CD4-positive, alpha-beta T cell treated with Interleukin-6 for 4 hours (primary cell): Measurements from ENCODE around the gene EDEM1.
"Not testable (repeated sequence)": the region's sequence is repeated elsewhere in the genome, so short reads cannot be mapped to it uniquely, and the experiment has no call there.

ENCODE experiments used
- DNase-seq: peaks from one replicate; pipeline ENCODE4 v3.0.0-alpha.2; 2020; ENCODE audit warnings: mixed read lengths

The EDEM1 gene

DNA sequence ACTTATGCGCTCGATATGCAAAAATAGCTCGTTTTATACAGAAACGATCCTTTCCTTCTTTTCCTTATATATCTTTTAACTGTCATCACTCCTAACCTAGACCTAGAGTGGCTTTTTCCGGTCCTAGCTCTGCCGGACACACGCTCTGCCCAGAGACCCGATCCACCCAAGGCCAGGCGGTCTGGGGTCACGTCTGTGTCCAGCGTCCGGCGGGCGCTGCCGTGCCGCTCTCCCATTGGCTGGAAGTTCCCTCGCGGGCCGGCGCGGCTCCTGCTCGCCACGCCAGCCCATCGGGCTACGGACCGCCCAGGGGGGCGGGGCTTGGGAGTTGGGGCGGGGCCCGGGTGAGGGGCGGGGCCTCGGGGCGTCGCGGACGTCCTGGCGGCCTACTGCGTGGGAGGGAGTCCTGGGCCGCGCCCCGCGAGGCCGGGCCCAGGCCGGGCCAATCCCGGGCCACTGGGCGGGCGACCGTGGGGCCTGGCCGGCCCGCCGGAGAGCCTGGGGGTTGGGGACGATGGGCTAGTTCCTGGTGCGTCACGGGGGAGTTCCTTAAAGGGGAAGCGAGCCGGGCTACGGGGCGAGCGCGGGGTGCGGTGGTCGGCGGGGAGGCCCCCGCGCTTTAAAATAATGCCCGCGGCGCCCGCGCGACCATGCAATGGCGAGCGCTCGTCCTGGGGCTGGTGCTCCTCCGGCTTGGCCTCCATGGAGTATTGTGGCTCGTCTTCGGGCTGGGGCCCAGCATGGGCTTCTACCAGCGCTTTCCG is at the start of gene EDEM1:
EDEM1 (plus strand) TSS at position 552 of the 764 bp plus-strand sequence; CDS start at position 651, 99 bp downstream.
- peak; percentile 91 for DNase-seq

DNA sequence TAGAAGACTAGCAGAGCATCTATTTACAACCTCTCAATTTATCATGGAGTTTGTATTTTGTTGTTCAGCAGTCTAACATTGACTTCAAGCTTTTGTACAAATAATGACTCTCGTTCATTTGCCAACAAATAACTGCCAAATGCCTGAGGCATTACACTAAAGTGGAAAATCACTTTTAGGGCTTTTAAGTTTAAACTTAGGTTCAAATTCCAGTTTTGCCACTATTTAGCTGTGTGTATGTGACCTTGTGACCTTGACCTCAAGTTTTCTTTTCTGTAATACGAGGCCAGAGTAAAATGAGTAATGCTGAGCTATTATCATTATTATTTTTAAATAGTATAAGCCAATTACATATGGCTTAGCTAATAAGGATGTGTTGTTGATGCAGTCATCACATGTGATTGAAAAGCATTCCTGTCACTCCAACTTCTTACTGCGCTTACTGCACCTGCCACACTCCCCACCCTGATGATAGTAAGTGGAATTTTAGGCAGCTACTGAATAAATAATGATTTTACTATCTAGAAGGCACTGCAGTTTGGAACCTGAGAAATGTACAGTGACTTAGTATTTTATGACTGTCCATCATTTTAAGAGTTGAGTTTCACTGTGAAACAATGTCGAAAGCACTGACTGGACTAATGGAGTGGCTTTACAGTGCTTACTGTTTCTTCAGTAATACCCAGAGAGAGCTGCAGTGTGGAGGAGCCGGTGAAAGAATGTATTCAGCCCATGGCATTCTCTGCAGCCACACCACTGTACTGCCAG is 49.1 kb upstream of the EDEM1 start:
- DNase-seq = no peak

DNA sequence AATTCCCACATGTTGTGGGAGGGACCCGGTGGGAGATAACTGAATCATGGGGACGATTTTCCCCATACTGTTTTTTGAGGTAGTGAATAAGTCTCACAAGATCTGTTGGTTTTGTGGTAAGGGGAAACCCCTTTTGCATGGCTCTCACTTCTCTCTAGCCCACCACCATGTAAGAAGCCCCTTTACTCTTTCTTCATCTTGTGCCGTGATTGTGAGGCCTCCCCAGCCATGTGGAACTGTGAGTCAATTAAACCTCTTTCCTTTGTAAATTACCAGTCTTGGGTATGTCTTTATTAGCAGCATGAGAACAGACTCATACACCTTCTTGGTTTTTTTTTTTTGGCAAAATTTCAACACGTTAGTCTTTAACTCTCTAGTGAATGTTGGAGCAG is 47.3 kb upstream of the EDEM1 start:
- no peak for DNase-seq

DNA sequence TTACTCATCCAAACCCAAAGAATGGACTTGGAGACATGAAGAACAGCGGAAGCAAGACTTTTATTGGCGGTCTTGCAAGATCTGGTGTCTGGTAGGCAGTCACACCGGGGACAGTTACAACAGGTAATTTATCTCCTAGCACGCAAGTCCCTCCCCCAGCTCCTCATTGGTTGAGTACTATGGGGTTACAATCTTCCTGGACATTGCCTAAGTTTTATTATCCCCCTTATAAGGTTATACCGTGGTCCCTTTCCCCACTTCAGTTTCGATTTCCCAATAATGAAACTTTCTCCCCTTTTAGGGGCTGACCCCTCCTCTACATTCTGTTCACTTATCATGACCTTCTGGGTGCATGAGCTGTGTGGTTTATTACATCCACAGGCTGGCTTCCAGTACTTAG is 46.7 kb upstream of the EDEM1 start:
- DNase-seq = no peak

DNA sequence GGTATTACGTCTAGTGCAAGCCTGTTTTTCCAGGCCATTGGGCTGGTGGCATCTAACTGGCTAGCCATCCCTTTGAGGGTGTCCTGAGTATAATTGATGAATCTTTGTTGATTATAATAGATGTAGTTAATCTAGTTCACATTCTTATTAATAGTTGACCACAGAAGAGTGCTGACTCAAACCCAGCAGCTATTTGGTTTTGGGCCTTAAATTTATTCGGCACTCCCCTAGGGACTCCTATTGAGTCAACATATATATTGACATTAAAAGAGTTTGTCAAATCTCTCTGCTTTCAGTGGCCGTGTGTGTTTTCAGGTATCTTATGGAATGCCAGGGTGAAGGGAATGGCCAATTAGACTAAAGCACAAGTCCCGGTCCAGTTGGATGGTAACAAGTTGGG is 45.7 kb upstream of the EDEM1 start:
- DNase-seq = no peak

DNA sequence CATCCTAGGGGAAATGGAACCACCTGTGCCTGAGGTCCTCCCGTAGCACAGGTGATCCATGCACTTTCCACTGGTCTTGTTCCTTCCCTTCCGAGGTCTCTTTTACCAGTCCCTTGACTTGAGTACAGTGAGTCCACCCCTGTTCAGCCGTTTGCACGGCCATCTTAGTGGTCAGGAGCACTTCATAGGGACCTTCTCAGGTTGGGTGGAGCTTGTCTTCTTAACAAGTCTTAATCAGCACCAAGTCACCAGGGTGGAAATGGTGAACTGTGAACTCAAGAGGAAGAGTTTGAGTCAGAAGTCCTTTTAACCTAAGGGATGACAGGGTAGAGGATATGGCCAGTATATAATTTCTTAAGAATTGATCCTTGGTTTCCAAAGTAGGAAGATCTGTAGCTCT is 44.0 kb upstream of the EDEM1 start:
- DNase-seq = no peak

DNA sequence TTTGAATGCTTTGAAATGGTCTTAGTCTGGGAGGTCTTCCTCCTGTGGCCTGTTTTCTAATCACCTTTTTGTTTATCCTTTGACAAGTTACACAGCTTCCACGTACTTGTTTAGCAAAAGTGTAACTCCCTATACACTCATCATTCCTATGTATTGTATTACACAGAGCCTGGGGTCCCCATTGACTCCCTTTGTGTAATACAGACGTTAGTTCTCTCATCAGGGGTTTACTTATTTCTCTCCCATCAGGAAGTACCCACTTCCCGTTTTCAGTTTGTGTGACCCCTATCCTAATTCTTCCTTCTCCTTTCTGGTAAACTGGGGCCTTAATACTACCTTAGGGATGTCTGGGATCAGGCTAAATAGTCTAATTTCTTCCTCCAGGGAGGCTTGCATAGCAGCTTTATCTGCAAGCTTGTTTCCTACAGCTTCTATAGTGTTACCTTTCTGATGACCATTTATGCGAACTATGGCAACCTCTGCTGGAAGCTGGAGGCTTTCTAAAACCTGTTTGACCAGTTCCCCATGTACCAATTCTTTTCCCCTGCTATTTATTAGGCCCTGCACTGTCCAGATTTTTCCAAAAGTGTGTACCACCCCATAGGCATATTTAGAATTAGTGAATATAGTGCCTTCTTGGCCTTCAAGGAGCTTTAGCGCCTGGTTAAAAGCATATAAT is 43.1 kb upstream of the EDEM1 start:
- DNase-seq = no peak

DNA sequence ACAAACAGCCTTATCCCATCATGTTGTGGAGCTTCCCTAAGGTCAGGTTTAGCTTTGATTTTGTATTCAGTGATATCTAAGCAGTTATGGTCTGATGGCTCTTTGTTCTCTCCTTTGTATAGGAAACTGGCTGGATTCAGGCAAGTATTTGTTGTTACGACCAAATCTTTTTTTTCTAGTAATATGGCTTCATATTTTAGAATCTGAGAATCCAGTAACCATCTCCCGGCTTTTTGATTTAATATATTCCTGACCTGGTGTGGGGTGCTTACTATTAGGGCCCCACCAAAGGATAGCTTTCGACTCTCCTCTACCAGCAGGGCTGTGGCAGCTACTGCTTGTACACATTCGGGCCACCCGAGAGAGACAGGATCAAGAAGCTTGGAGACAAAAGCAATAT is 42.4 kb upstream of the EDEM1 start:
- no peak for DNase-seq

DNA sequence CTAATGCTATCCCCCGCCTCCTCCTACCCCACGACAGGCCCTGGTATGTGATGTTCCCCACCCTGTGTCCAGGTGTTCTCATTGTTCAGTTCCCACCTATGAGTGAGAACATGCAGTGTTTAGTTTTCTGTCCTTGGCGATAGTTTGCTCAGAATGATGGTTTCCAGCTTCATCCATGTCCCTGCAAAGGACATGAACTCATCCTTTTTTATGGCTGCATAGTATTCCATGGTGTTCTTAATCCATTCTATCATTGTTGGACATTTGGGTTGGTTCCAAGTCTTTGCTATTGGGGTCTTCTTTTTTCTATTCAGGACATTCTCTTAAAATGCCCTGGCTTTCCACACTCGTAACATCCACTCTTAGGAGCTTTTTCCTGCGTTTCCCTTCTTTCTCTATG is 40.4 kb upstream of the EDEM1 start:
- not testable (repeated sequence) for DNase-seq

DNA sequence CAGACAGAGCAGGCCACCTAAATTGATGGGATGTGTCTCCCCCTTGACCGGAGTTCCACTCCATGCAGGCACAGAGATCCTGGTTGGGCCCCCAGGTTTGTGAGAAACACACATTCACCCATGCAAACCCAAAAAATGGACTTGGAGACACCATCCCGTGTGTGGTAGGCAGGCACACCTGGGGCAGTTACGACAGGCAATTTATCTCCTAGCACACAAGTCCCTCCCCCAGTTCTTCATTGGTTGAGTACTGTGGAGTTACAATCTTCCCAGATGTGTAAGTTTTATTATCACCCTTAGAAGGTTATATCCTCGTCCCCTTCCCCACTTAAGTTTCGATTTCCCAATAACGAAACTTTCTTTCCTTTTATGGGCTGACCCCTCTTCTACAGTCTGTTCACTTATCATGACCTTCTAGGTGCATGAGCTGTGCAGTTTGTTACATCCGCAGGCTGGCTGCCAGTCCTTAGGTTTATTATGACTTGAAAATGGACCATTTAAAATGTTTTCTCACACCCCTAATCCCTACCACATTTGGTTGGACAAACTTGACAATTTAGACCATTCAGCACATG is 38.1 kb upstream of the EDEM1 start:
- no peak for DNase-seq

DNA sequence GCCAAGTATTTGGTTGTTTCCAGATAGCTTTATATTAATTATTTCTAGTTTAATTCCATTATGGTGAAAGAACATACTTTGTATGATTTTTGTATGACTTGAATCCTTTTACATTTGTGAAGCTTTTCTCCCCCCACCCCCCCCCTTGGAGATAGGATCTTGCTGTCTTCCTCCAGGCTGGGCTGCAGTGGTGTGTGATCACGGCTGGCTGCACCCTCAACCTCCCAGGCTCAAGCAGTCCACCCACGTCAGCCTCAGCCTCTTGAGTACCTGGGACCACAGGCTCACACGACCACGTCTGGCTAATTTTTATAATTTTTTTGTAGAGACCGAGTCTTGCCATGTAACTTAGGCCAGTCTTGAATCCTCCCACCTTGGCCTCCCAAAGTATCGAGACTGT is 35.9 kb upstream of the EDEM1 start:
- no peak for DNase-seq

DNA sequence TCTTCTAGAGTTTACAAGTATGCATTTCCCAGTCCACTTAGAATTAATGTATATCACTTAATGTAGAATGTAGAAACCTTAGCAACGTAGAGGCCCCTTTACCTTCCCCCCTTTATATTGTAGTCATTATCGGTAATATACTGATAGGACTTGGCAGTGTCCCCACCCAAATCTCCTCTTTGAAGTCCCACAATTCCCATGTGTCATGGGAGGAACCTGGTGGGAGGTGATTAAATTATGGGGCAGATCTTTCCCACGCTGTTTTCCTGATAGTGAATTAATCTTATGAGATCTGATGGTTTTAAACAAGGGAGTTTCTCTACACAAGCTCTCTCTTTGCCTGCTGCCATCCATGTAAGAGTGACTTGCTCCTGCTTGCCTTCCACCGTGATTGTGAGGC is 34.4 kb upstream of the EDEM1 start:
- no peak for DNase-seq

DNA sequence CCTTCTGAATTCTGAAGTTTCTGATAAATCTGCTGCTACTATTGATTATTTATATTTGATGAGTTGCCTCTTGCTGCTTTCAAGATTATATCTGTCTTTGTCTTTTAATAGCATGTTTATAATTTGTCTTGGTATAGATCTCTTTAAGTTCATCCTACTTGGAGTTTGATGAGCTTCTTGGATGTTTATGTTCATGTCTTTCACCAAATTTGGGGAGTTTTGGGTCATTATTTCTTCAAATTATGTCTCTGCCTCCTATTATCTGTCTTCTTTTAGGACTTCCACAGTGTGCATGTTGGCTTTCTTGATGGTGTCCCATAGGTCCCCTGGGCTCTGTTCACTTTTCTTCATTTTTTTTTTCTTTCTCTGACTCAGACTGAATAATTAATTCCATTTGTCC is 32.3 kb upstream of the EDEM1 start:
- no peak for DNase-seq

DNA sequence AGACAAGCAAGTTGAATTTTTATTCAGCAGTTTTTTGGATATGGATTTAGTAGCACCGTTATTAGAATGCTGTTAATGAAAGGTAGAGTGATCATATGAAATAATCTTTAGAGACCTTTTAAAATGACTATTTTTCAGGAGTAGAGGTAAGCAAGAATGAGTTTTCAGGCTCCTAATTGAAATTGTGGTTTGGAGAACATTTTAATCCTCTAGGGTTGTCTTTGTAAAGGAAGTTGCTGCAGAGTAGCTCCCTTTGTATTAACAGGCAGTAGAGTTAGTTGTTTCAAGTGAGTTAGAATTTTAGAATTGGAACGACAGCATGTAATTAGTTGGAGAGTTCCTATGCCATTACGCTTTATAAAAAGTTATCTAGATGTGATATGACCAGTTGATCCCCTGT is 27.2 kb upstream of the EDEM1 start:
- no peak for DNase-seq

DNA sequence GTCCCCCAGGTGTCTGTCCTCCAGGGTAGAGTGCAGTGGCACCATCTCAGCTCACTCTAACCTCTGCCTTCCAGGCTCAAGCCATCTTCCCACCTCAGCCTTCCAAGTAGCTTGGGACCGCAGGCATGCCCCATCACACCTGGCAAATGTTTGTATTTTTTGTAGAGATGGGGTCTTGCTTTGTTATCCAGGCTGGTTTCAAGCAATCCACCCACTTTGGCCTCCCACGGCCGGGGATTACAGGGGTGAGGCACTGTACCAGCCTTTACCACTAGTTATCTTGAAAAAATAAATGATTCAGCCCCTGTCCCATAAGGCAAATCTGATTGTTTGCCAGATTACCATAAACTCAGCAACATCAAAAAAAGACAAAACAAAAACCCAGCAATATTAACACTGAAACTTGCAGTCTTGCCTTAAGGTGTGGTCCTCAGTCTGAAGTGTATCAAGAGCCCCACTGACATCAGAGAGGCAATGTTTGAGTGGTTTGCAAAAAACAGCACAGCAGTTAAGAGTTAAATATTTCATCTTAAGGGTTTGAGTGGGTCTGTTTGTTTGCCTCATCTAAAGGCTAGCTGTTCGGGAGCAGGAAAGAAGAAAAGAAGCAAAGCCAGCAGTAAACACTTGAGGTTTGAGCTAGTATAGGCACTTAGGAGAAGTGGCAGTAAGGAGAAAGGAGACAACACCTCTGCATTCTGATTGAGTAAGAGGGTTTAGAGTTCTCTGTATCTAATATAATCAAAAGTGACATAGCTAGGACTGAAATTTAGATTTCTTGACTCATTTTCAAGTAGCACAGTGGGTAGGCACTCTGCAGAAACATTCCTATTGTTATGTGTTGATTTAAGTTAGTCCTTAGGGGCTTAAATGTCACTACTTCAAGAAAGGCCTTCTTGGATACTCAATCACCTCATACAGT is 26.3 kb upstream of the EDEM1 start:
- no peak for DNase-seq

DNA sequence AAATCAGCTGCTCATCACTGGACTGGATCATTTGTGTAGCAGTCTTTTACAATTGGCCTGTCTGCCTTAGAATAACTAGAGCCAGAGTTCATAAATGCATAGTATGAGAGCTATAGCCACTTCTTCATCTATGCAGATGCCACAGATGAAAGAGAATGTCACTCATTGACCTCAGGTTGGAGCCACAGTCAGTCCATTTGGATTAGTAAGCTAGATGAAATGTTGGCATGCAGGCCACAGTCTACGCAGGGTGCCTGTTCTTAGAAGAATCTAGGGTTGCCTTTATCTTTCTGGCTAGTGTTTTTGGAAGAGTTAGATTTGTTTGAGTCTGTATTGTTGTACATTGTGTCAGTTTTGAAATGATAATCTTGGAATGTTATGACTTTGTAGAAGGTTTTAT is 25.4 kb upstream of the EDEM1 start:
- no peak for DNase-seq

DNA sequence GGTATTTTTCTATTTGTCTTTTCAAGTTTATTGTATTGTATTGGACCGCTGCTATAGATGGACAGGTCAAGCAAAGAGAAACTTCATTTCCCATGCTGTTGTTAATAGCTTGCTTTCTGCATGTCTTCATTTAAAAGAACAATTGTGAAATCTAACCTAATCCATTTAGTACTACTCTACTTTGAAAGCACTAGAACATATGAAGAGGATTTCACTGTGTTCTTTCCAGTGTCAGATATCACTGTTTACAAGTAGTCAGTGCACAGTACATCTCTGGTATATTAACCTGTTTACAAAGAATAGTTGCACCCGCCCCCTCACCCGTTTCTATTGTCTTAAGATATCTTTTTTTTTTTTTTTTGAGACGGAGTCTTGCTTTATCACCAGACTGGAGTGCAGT is 21.8 kb upstream of the EDEM1 start:
- no peak for DNase-seq

DNA sequence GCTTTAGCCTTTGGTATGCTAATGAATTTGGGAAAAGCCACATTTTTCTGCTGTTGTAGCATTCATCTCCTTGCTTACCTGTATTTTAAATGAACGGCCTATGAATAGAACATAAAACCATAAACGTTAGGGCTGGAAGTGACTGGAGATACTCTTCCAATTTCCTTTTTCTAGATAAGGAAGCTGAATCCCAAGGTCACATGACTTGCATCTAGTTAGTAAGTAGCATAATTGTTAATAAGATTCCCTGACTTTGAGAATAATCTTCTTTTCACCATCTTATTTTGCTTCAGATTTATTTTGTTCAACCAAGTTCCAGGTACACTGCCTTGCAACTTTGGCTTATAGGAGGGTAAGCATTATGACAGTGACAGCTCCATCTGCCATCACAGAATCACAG is 20.7 kb upstream of the EDEM1 start:
- no peak for DNase-seq

DNA sequence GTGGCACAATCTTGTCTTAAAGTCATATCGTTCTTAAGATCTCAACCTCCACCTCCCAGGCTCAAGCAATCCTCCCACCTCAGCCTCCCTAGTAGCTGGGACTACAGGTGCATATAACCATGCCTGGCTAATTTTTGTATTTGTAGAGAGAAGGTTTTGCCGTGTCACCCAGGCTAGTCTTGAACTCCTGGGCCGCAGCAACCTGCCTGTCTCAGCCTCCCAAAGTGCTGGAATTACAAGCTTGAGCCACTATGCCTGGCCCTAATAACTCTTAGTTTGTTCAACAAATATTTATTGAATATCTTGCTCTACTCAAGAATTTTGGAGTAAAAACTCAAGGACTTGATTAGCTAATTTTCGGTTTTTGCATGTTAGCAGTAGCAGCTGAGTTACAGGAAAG is 19.4 kb upstream of the EDEM1 start:
- DNase-seq = no peak

DNA sequence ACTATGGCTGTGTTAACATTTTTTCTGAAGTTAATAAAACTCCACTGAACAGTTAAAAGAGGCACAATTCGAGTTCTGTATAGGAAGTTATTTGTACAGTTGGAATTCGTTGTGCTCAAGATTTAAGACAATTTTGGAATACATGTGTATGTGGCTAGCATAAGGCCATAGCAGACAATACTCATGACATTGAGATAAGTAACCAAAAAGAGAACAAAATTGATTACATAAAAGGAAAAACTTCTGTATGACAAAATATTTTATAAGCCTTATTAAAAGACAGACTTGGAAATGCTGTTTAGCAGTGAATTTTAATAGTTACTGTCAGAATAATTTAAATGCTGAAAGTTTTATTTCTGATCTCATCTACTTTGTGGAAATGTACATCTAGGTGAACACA is 17.7 kb upstream of the EDEM1 start:
- no peak for DNase-seq

DNA sequence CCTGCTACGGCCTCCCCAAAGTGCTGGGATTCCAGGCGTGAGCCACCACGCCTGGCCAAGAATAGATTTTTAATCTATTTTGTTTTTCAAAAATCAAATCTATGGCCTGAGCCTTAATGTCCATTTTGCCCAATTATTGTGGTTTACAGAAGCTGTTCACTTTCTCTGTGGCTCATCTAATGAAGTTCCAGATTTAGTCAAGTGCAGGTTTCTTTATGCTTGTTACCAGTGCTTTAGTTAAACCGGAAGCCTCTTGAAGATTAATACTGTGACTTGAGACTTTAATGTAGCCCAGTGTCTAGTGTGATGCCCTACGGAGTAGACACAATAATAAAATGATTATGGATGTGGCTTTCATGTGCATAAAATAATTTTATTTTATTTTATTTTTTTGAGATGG is 16.5 kb upstream of the EDEM1 start:
- no peak for DNase-seq

DNA sequence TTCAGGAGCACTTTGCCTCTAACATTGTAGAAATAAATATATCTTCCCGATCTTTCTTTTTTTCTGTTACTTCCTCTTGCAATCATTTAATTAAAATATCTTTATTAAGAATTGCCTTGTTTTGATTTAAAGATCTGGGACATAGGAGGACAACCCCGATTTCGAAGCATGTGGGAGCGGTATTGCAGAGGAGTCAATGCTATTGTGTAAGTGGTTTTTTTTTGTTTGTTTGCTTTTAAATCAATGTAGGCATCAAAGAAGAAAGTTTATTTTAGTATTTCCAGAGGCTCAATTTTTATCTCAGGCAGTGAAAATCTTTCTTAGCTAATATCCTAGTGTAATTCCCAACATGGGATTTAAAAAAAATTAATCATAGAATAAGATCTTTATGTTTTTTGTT is 15.5 kb upstream of the EDEM1 start:
- no peak for DNase-seq

DNA sequence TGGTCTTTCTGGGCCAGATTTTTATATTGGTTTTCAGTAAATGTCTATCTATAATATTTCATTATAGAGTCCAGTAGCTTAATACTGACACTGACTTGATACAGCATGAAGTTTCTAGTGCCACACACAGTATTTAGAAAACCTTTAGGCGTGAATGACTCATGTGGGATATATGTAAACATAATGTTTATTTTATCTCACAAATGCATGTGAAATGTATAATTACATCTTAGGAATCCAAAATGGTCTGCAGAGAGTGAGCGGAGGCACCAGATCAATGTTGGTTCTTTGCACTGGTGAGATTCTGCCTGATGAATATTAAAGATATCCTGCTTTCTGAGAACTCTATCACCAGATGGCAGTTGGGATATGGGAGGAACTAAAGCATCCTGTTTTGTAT is 8.5 kb upstream of the EDEM1 start:
- not testable (repeated sequence) for DNase-seq
